ENCODE data around the gene SNX9. TPM values are rescaled to one million over a fixed set of nuclear protein-coding genes. Genes with fewer than 3 reads are reported as not detected.

SNX9 gene
- total RNA-seq, 3 donors from 2014 or later: 39.0 to 52.5 (median 42.8) TPM

DNA sequence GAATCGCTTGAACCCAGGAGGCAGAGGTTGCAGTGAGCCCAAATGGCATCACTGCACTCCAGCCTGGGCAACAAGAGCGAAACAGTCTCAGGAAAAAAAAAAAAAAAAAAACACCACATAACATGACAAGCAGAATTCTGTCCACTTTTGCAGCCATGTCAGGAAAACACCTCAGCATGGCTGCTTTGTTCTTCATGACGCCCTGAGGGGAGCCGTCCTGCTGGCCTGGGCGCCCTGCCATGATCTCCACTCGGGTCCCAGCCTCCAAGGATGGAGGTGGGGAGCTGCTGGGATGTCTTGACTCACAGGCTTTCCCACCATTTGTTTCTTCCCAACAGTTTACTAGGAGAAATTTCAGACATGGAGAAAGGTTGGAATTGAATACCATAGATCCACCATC is 42.2 kb downstream of the SNX9 start:
- Mint-ChIP-seq H3K4me3 (no peak overlapping the region), H3K9me3 (no peaks in the 10 kb centered on the region), H3K36me3 (ENCODE audit: insufficient read depth) (peaks cover 6% of the 10 kb centered on the region), H3K27me3 (ENCODE audit: low read depth) (no peaks in the 10 kb centered on the region), H3K4me1 (ENCODE audit: low read depth) (peaks cover 60% of the 10 kb centered on the region)
- ATAC-seq (no peak), DNase-seq (no peak)

DNA sequence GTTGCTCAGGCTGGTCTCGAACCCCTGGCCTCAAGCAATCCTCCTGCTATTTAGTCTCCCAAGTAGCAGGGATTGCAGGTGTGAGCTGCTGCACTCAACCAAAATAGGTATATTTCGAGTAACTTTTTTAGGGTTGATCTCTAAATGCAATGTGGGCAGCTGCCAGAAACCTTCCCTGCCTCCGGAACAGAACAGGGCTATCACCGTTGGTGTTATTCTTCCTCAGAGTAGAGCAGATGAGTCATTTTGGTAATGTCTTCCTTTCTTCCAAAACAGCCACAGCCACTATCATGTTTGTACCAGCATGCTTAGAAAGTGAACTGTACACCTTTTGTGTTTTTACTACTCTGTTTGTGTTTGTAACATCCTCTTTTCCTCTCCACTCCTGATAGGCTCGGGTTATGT is 44.1 kb downstream of the SNX9 start:
- no peaks in the 10 kb centered on the region for H3K27me3 Mint-ChIP-seq (ENCODE audit: low read depth)
- ATAC-seq: peak; percentile 53 to 75
- H3K4me1 Mint-ChIP-seq (ENCODE audit: low read depth): peaks cover 44% of the 10 kb centered on the region
- no peaks in the 10 kb centered on the region for H3K9me3 Mint-ChIP-seq
- DNase-seq: peak; percentile 29
- H3K36me3 Mint-ChIP-seq (ENCODE audit: insufficient read depth): peaks cover 6% of the 10 kb centered on the region
- H3K4me3 Mint-ChIP-seq: peak overlapping the region; percentile 19

DNA sequence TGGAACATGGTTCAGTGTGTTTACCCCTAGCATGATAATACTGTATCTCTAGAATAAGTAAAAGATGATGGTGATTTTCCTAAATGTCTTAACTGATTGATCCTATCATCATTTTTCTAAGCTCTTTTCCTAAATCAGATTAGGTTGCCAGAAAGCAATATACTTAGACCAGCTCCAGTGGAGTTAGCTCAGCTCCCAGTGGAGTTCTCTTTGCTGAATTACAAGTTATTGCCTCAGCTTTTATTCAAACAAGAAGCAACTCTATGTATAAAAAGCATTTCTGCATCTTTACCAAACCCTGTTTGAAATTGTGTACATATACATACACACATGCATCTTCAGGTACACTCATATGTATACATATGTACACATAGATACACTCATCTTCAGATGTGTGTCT is 44.9 kb downstream of the SNX9 start:
- DNase-seq: no peak
- H3K27me3 Mint-ChIP-seq (ENCODE audit: low read depth): no peaks in the 10 kb centered on the region
- no peak overlapping the region for H3K4me3 Mint-ChIP-seq
- peaks cover 12% of the 10 kb centered on the region for H3K36me3 Mint-ChIP-seq (ENCODE audit: insufficient read depth)
- peaks cover 41% of the 10 kb centered on the region for H3K4me1 Mint-ChIP-seq (ENCODE audit: low read depth)
- no peaks in the 10 kb centered on the region for H3K9me3 Mint-ChIP-seq
- ATAC-seq: no peak

DNA sequence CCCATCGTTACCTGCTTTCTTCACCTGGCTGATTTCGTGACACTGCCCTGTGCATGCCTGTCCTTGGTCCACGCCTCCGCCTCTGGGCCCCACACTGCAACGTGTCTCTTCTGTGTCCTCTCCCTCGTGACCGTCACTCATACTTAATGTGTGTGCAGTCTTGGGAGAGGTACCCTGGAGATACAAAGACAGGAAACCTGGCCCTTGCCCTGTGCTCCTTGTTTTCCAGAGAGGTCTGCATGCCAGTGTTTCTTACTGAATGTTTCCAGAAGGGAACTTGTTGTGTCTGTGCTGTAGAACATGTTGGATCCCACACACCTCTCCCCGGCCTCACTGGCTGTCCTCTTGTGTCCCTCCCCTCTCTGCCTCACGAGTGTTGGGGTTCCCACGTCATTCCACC is 45.8 kb downstream of the SNX9 start:
- Mint-ChIP-seq H3K4me1 (ENCODE audit: low read depth) (peaks cover 36% of the 10 kb centered on the region), H3K36me3 (ENCODE audit: insufficient read depth) (peaks cover 13% of the 10 kb centered on the region), H3K27me3 (ENCODE audit: low read depth) (no peaks in the 10 kb centered on the region), H3K4me3 (no peak overlapping the region), H3K9me3 (no peaks in the 10 kb centered on the region)
- DNase-seq: no peak
- ATAC-seq: no peak

DNA sequence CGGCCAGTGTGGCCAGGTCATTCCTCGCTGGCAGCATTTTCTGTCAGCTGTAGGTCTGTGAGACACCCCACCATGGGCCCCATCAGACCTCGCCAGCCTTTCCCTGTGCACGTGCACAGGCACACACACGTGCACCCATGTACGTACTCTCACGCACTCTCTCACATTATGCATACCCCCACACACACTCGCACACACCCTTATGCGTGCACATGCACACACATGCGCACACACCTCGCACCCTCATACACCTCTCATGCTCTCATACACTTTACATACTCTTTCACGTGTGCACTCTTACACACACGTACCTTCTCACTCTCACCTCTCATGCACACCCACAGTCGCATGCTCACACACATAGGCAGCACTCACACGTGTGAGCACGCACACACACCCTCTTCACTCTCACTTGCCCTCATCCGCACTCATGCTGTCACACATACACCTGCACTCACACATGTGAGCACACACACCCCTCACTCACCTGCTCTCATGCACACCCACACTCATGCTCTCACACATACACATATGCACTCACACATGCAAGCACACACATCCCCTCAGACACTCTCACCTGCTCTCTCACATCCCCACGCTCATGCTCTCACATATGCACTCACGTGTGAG is 46.7 kb downstream of the SNX9 start:
- peaks cover 34% of the 10 kb centered on the region for H3K4me1 Mint-ChIP-seq (ENCODE audit: low read depth)
- H3K9me3 Mint-ChIP-seq: no peaks in the 10 kb centered on the region
- no peaks in the 10 kb centered on the region for H3K27me3 Mint-ChIP-seq (ENCODE audit: low read depth)
- peaks cover 20% of the 10 kb centered on the region for H3K36me3 Mint-ChIP-seq (ENCODE audit: insufficient read depth)
- DNase-seq (no peak), ATAC-seq (no peak)
- H3K4me3 Mint-ChIP-seq: no peak overlapping the region

DNA sequence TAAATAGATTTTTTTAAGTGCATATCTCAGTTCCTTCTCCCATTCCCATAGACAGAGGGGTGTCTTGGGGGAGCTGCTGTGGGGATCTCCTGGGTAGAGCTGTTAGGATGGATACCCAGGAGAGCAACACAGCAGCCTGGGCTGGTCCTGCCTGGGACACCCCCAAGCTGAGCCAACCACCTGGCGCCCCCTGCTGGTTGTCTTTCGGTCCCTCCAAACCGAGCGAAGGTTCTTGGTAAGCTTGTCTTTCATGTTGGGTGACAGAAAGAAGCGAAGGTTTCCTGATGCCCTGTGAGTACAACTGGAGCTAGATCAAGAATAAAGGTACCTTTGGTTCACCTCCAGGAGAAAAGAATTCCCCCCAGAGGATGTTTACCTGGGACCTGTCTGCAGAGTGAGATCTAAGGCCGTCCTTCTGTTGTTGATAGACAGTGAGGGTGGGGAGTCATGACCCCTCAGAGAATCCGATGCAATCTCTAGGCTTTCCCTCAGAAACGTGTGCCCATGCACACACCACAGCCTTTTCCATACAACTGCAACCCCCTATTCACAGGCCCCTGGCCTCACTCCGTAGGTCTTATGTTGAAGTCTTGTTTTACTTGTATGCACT is 50.8 kb downstream of the SNX9 start:
- DNase-seq: peak; percentile 87
- H3K36me3 Mint-ChIP-seq (ENCODE audit: insufficient read depth): peaks cover 39% of the 10 kb centered on the region
- no peak overlapping the region for H3K4me3 Mint-ChIP-seq

DNA sequence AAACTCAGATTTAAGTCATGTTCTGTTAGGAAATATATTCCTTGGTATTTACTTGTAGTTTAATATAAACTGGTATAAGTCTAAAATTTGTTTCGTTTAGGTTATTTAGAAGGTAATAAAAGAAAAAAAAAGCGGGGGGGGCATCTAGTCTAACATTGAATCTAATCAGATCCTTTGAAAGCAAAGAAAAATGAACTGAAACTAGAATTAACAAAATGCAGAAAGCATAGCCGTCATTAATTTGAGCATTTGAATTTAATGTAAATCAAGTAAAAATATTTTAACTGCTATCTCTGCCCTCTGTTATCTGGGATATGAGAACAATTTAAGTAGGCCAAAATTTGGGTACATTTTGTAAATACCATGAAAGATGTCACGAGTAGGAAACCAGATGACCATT is 54.1 kb downstream of the SNX9 start:
- Mint-ChIP-seq H3K4me1 (ENCODE audit: low read depth) (peaks cover 60% of the 10 kb centered on the region), H3K4me3 (no peak overlapping the region), H3K27me3 (ENCODE audit: low read depth) (no peaks in the 10 kb centered on the region), H3K36me3 (ENCODE audit: insufficient read depth) (peaks cover 64% of the 10 kb centered on the region), H3K9me3 (no peaks in the 10 kb centered on the region)
- no peak for ATAC-seq
- no peak for DNase-seq

More for the DNA sequence above, 50.8 kb downstream of the SNX9 start:
- no peaks in the 10 kb centered on the region for H3K27me3 Mint-ChIP-seq (ENCODE audit: low read depth)
- ATAC-seq: peak; percentile 77 to 86
- no peaks in the 10 kb centered on the region for H3K9me3 Mint-ChIP-seq
- peaks cover 30% of the 10 kb centered on the region for H3K4me1 Mint-ChIP-seq (ENCODE audit: low read depth)

DNA sequence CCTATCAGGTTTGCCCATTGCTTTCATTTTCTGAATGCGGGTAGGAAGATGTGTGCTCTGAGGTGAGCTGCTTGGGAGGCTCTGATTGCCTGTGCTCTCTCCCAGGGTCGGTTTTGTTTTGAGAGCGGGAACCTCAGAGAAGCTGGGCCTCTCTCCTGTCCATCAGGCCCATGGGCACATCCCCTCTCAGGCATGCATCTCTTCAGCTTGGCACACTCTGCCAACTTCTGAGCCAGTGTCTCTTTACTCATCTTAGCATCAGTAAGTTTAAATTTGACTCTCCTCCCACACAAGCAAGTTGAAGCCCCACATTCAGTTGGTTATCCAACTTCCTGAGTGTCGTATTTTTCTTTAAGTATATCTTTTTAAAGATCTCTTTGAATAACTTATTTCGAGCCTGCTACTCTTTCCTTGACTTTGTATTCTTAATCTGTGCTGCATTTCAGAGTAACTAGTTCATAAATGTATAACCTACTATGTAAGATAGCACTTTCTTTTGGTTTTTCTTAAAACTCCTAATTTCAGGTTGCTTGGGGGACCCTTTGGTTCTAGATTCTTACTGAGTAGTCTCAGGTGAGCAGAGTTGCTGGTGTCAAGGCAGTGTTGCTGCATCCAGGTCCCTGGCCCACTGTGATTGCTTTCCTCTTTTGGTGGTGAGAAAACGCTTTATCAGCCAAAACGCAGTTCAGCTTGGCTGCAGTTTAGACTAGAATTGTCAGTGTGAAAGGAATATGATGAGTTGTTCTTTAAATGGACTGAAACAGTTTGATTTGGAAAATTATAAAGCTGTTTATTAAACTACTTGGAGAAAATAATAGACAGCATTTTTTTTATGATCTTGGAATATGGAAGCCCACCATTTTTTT is 54.8 kb downstream of the SNX9 start:
- Mint-ChIP-seq H3K27me3 (ENCODE audit: low read depth) (no peaks in the 10 kb centered on the region), H3K4me1 (ENCODE audit: low read depth) (peaks cover 63% of the 10 kb centered on the region), H3K4me3 (no peak overlapping the region), H3K36me3 (ENCODE audit: insufficient read depth) (peaks cover 67% of the 10 kb centered on the region), H3K9me3 (no peaks in the 10 kb centered on the region)
- ATAC-seq (peak; percentile 23 to 41), DNase-seq (no peak)

DNA sequence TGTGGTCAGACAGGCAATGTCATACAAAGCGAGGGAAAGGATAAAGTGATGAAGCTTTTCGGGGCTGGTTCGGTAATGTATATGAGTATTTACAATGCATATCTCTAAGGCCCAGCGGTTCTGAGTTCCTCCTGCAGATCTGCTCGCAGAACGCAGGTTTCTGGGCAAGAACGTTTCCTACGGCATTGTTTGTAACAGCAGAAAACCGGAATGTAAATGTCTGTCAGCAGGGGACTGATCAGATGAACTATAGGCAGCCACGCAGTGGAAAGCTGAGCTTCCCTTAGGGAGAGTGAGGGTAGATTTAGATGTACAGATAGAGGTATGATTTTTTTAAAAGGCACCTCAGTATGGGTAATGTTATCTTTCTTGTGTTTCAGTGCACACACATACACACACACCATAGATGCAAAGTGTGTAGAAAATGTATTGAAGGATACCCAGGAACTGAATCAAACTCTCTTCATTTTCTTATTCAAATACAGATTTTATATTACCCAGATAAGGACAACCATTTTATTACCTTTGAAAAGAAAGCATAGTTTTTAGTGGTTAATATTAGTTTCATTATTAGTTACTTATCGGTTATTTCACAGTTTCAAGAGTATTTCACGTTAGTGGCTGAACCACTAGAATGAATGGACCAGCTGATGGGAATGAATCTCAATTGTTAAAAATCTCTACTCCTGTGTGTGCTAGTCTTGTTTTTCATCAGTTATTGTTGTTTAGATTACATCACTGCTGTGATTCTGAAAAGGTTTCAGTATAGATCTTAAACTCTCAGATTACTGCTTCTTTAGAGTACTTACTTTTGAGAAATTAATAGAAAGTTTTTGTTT is 56.2 kb downstream of the SNX9 start:
- ATAC-seq (peak in 1 of 2 donors; percentile 15), DNase-seq (no peak)
- H3K9me3 Mint-ChIP-seq: no peaks in the 10 kb centered on the region
- no peaks in the 10 kb centered on the region for H3K27me3 Mint-ChIP-seq (ENCODE audit: low read depth)
- H3K36me3 Mint-ChIP-seq (ENCODE audit: insufficient read depth): peaks cover 68% of the 10 kb centered on the region
- H3K4me3 Mint-ChIP-seq: no peak overlapping the region
- peaks cover 66% of the 10 kb centered on the region for H3K4me1 Mint-ChIP-seq (ENCODE audit: low read depth)

DNA sequence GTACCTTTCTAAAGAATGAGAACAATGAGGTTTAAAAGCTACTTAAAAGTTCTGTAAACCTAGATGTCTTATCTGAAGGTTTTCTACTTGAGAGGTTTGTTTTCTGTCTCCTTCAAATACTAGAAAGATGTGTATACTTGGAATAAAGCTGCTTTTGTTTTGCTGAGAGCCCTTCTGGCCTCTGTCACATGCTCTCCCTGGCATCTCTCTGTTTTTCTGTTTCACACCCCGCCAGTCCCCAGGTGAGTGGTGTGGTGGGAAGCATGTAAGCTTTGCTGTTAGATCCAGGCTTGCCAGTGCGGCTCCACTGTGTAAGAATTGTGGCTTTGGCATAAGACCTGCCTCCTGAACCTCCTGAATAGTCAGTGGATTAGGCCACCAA is 56.8 kb downstream of the SNX9 start:
- Mint-ChIP-seq H3K4me3 (no peak overlapping the region), H3K36me3 (ENCODE audit: insufficient read depth) (peaks cover 64% of the 10 kb centered on the region), H3K9me3 (no peaks in the 10 kb centered on the region), H3K27me3 (ENCODE audit: low read depth) (no peaks in the 10 kb centered on the region), H3K4me1 (ENCODE audit: low read depth) (peaks cover 70% of the 10 kb centered on the region)
- no peak for ATAC-seq
- no peak for DNase-seq

DNA sequence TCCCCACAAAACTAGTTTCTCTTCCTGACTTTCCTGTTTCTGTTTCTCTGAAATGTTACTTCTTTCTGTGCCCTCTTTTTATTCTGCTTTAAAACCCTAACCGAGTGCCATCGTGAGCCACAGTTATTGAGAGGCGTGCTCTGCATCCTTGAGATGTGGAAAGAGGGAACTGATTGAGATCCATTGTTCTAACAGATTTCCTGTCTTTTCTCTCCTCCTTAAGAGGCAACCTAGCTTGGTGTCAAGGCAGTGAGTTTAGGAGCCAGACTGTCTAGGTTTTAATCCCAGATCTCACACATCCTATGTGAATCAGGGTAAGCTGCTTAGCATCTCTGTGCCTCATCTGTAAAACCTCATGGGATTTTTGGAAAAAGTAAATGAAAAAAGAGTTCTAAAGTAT is 57.5 kb downstream of the SNX9 start:
- peaks cover 76% of the 10 kb centered on the region for H3K4me1 Mint-ChIP-seq (ENCODE audit: low read depth)
- no peak for ATAC-seq
- no peak overlapping the region for H3K4me3 Mint-ChIP-seq
- H3K9me3 Mint-ChIP-seq: no peaks in the 10 kb centered on the region
- DNase-seq: no peak
- H3K36me3 Mint-ChIP-seq (ENCODE audit: insufficient read depth): peaks cover 61% of the 10 kb centered on the region
- no peaks in the 10 kb centered on the region for H3K27me3 Mint-ChIP-seq (ENCODE audit: low read depth)

DNA sequence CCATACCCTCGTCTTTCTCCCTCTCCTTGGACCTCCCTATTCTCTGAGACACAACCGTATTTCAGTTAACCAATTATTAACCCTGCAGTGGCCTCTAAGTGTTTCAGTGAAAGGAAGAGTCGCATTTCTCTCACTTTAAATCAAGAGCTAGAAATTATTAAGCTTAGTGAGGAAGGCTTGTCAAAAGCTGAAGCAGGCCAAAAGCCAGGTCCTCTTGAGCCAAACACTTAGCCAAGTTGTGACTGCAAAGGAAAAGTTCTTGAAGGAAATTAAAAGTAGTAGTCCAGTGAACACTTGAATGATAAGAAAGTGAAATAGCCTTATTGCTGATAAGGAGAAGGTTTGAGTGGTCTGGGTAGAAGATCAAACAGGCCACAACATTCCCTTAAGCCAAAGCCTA is 58.3 kb downstream of the SNX9 start:
- Mint-ChIP-seq H3K4me3 (no peak overlapping the region), H3K27me3 (ENCODE audit: low read depth) (no peaks in the 10 kb centered on the region), H3K4me1 (ENCODE audit: low read depth) (peaks cover 82% of the 10 kb centered on the region), H3K9me3 (no peaks in the 10 kb centered on the region), H3K36me3 (ENCODE audit: insufficient read depth) (peaks cover 67% of the 10 kb centered on the region)
- ATAC-seq (no peak), DNase-seq (no peak)

DNA sequence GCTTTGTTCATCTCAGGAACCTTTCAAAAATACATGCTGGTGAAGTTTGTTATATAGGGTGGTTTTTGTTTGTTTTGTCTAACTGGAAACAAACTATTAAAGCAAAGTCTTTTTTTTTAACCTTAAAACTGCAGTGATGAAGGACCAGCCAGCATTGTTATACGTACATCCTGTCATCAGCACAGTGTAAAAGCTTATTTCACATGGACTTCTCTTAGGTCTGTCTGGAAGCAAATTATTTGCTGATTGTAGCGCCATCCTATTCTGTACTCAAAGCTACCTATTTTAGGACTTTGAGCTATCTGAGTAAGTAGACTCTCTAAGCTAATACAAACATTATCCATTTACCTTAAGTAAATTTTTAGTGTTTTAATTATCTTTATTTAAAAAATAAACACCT is 61.7 kb downstream of the SNX9 start:
- ATAC-seq (peak in 1 of 2 donors; percentile 1), DNase-seq (no peak)
- H3K4me1 Mint-ChIP-seq (ENCODE audit: low read depth): peaks cover 77% of the 10 kb centered on the region
- H3K9me3 Mint-ChIP-seq: no peaks in the 10 kb centered on the region
- no peak overlapping the region for H3K4me3 Mint-ChIP-seq
- H3K27me3 Mint-ChIP-seq (ENCODE audit: low read depth): no peaks in the 10 kb centered on the region
- H3K36me3 Mint-ChIP-seq (ENCODE audit: insufficient read depth): peaks cover 71% of the 10 kb centered on the region

DNA sequence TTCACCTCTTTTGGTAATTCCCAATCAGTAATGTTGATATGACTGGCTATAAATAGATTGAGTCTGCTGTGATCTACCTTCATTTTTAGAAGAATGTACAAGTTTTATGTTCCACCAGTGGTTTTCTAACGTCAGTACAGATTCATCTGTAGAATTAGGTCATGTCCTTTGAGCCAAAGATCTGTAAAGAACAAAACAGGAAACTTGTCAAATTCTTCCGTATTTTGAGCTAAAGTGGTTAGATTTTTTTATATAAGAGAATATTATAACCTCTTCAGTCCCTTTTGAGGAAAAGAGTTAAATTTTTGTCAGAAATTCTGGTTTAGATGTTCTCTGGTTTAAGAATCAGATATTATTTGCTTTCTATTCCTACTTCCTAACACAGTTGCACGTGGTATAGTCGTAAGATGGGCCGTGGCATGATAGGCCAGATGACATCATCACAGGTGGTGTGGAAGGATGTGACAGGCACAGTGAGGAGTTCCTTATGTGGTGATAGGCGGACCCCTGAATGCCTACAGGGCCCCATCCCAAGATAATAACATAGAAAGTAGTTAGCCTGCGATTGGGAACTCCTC is 62.3 kb downstream of the SNX9 start:
- peak; percentile 79 to 81 for ATAC-seq
- no peaks in the 10 kb centered on the region for H3K27me3 Mint-ChIP-seq (ENCODE audit: low read depth)
- H3K36me3 Mint-ChIP-seq (ENCODE audit: insufficient read depth): peaks cover 69% of the 10 kb centered on the region
- peaks cover 74% of the 10 kb centered on the region for H3K4me1 Mint-ChIP-seq (ENCODE audit: low read depth)
- H3K4me3 Mint-ChIP-seq: peak overlapping the region; percentile 33
- no peaks in the 10 kb centered on the region for H3K9me3 Mint-ChIP-seq
- DNase-seq: peak; percentile 52
